NCI-H446 (cell line): ENCODE measurements around the gene GJB6.
"Not testable (repeated sequence)": the region's sequence is repeated elsewhere in the genome, so short reads cannot be mapped to it uniquely, and the experiment has no call there.

Experiments
- DNase-seq, 2 experiments: peaks; one replicate each; lab custom pipeline; 2025; lab: John Stamatoyannopoulos, UW

GJB6 gene

DNA sequence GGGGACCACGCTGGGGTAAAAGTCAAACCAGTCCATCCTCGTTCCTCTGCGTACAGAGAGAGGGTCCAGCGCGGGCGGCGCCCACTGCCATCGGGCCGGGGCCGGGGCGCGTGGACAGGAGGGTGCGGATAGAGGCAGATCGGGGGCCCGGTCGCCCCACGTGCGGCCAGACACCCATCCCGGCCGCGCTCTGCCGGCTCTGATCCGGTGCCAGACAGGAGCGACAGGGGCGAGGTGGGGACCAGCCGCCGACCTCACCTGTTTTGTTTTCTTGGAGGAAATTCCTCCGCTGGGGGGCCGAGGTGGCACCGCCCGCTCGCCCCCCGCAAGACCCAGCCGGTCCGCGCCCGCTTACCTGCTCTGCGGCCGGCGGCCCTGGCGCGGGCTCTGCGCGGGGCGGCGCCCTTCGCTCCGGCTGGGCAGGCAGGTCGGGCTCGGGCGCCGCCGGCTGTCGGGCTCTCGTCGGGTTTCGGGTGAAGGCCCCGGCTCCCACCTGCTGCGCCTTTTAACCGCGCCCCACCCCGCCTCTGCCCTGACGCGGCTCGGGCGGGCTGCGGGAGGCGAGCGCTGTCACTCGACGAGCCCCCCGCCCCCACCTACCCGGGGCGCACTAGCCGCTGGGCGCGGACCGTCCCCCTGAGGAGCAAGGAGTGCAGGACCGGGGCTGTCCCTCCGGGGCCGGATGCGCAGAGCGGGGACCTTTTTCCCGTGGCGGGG is at the start of gene GJB6:
Gene GJB6 (minus strand): TSS at position 481 of the 717 bp plus-strand sequence. CDS start 8,839 bp downstream, outside the sequence.
- no peak for DNase-seq

DNA sequence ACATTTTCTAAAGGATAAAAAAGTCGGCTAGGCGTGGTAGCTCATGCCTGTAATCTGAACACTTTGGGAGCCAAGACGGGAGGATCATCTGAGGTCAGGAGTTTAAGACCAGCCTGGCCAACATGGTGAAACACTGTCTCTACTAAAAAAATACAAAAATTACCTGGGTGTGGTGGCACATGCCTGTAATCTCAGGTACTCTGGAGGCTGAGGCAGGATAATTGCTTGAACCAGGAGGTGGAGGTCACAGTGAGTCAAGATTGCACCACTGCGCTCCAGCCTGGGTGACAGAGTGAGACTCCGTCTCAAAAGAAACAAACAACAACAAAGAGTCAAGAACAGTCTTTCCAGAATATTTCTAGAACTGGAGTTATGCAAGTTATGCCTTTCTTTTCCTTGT is 44.8 kb upstream of the GJB6 start:
- not testable (repeated sequence) for DNase-seq

DNA sequence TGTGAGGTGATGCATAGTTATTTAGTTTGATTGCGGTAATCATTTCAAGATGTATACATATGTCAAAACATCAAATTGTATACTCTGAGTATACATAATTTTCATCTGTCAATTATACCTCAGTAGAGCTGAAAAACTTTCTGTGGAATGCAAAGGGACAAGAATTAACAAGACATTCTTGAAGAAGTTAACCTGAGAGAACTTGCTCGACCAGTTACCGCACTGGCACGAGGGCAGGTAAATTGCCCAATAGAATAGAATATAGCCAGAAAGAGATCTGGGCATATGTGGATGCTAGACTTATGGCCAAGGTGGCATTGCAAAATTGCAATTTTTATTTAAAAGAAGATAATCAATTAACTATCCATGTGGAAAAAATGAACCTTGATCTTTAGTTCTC is 42.3 kb upstream of the GJB6 start:
- DNase-seq: no peak

DNA sequence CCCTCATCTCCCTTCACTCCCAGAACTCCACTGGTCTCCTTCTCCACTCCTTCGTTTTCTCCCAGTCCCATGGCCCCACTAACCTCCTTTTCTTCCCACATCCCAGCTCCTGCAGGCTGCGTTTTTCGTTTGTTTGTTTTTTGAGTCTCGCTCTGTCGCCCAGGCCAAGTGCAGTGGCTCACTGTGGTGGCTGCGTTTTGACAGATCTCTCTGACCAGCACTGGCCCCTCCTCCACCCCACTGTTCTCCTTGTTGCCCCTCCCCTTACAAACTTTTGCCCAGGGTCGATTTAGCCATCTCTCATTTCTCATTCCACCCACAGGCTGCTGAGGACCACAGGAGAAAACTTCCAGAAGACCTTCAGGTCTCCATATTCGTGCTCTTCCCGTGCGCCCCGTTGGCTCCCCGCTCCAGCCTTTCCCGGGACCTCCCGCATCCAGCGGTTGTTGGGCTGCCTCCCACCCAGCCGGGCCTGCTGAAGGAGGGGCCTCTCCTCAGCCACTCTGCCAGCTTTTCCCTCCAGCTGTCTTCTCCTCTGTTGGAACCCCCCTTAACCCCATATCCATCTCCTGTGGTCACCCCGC is 40.6 kb upstream of the GJB6 start:
- no peak for DNase-seq

DNA sequence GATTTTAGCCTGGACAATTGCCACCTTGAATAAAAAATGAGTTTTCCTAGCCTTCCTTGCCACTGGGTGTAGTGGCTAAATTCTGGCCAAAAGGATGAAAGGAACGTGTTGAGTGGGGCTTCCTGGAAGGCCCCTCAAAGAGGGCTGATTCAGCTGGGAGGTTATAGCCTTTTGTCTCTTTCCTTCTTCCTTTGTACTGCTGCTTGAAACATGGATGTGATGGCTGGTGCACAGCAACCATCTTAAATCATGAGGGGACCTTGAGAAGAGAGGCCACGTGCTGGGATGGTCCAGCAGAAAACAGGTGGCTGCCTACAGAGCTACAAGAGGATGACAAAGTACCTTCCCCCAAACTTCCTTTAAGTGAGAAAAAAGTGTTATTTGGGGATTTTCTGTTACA is 40.0 kb upstream of the GJB6 start:
- DNase-seq: no peak

DNA sequence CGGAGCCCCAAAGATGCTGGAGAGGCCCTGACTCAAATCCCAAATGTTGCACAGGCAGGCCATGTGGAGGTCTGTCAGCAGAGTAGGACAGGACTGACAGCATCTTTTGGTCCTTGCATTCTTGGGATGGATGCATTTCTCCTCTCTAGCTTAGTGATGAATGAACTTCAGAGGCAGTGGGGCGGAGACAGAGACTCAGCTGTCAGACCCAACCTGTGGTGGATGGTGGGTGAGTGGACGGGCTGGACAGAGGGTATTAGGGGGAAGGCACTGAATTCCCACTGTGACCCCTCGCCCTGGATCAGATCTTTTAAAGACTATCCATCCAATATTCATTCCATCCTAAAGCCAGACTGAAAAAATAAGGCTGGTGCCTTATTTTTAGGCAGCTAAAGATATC is 39.3 kb upstream of the GJB6 start:
- no peak for DNase-seq

DNA sequence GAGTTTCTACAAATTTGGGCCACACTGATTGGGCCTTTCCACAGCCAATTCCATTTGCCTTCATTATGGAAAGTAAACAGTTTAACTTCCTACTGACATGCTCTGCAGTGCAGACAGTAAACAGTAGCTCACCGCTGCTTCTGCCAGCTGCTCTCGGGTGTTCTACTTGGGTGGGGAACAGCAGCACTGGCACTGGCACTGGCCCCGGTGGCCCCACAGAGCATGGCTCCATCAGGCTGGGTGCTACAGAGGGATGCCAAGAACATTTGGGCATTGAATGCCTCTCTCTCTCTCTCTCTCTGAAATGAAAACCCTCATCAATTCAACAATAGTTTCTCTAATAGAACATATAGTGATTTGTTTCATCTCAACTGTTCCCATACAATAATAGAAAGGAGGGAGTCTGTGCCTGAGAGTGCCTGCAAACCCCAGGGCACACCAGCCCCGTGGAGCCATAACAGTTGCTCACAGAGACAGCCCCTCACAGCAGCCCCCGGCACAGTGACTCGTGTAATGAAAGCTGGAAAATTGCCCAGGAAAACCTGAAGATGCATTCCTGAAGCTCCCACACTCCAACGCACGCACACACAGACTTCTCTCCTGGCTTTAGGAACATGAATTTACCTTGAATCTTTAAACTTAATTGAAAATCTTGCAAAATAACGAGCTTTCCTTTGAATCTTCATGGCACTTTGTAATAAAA is 38.2 kb upstream of the GJB6 start:
- no peak for DNase-seq

DNA sequence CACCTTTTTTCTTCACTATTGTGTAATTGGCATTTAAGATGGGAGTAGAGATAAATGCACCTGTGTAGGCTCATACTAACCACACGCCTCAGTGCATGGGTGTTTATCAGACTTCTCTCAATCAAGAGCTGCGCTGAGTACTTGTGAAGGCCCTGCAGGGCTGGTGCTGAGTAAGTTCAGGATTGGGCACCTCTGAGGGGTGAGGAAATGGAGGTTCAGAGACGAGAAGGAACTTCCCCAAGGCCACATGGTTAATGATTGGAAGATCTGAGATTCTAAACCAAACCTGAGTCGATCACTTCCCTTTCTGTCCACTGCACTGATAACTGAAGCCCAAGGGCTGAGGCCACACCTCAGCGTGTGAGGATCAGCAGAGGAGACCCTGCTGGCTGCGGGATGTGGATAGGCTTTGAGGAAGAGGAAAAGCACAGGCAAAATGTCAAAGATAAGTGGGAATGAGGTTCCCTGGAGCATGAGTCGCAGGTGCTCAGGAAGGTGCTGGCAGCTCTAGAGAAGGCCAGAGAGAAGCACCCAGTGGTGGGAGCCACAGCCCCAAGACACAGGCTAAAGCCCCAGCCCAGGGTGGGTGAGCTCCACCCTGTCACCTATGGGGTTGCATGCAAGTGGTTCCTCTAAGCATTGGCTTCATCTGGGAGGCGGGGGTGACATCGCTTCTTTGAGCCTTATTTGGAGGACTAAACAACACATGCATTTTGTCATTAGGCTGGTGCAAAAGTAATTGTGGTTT is 32.3 kb upstream of the GJB6 start:
- no peak for DNase-seq

DNA sequence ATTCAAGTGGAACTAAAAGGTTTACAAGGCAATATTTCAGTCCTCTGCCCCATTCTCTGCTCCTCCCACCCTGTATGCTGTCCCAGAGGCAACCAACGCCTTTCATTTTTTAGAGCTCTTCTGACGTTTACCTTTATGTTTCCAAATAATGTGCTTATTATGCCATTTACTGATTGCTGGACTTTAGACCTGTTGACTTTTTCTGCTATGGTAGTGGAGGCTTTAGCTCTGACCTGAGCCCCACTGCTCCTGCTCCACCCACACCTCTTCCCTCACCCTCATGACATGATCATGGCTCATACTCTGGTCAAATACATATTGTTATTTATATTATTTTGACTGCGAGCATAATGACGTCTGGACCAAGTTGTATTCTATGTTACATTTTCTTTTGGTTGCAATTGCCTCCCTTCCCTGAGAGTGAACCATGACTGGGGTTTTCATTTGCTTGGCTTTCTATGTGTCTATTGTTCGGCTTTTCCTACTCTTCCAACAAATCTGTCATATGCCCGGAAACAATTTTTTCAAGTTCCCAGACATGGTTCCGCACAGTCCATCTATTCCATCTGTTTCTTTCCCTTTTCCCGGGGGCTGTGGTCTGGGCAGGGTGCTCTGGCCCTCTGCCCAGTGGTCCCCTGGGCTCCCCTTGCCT is 31.4 kb upstream of the GJB6 start:
- no peak for DNase-seq

DNA sequence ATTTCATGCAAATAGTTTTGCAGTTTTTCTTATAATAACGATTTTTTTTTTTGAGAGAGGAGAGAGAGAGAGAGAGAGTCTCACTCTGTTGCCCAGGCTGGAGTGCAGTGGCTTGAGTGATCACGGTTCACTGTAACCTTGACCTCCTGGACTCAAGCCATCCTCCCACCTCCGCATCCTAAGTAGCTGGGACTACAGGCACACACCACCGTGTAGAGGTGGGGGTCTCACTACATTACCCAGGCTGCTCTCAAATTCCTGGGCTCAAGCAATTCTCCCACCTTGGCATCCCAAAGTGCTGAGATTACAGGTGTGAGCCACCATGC is 26.8 kb upstream of the GJB6 start:
- DNase-seq: no peak

DNA sequence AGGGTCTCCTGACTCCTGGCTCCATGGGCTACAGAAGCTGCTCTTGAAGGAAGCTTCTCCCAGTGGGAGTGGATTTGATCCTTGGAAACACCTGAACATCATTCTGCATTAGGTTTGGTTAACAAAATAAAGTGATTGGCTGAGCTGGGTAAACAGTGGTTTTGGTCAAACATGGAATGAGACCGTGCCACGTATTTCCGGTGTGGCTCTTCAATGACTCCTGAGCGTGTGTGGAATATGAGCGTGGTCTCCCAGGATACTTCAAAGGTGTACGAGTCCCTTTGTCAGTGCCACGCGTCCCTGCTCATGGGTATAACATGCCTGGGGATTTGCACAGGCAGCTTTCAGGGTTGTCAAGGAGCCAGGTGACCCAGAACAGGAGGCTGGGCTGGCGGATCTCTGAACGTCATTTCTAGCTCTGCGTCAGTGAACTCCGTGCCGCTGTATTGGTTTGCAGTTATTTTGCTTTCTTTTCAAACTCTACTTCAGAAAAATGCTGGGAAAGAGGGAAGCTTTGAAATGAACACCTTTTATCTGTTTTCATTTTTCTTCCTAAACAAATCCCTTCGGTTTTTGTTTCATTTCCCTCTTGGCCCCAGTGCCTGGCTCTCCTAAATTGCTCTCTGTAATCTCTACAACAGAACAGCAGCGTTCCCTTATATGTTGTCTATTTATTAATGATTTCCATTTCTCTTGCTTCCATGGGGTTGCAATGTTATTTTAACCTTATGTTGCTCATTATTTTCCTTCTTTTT is 26.3 kb upstream of the GJB6 start:
- no peak for DNase-seq

DNA sequence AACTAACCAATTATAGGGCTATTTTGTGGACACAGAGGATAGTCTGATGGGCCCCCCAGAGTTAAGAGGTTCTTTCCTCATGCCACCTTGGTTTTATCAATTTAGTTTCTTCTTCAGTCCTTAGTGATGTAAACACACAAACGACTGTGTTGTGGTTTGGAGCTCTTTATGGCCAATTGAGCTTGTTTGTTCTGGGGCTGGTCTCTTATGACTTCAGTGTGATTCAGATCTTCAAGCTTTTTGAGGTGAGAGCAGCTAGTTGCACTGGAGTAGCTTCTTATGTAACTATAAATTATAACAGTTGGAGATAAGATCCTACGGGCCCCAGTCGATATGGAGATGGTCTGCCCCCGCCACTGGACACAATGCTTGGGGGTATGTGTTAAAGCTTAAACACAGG is 22.0 kb upstream of the GJB6 start:
- DNase-seq: no peak

DNA sequence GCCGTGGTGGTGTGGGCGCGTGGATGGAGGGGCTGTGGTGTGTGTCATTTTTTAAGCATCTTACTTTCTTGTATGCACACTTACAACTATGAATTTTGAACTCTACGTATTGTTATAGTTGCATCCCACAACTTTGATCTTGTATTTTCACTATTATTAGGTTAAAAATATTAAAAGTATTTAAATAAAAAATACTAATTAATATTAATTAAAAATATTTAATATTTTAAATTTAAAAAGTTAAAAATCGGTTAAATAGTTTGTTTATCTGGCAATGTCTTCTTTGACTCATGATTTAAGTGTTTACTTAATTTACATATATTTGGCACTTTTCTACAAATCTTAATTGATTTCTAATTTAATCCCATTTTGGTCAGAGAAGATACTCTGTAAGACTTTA is 17.8 kb upstream of the GJB6 start:
- no peak for DNase-seq

DNA sequence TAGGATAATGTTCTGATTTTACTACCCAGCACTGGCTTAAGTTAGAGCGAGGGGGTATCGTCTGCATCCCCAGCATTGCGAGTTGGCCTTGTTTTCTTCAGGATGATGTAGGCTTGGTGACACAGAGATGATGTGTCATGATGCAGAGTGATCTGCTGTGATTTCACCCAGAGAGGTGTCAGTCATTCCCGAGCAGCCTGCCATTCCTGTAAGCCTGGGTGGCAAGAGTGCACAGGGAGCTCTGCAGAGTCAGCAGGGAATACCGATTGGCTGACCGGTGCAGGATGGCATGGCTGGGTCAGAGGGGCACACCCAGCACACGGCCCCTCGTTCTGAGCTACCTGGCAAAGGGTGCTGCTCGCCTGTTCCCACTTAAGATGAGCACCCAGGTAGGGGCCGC is 15.8 kb upstream of the GJB6 start:
- no peak for DNase-seq

DNA sequence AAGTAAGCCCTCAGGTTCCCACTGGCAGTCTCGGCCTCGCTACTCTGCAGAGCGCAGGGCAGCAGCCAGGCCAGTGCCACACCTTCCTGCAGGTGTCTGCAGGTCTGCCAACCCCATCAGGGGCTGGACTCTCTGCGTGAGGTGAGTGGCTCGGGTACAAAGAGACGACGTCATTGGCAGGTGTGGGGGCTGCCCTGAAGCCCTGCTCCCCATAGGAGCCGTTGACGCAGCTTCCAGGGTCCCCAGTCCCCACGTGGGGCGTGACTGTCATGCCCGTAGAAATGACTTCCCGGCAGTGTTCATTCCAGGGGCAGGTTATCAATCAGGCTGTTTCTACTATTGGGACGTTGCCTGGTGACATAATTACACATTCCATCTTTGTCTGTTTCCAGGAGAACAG is 15.3 kb upstream of the GJB6 start:
- DNase-seq: no peak

DNA sequence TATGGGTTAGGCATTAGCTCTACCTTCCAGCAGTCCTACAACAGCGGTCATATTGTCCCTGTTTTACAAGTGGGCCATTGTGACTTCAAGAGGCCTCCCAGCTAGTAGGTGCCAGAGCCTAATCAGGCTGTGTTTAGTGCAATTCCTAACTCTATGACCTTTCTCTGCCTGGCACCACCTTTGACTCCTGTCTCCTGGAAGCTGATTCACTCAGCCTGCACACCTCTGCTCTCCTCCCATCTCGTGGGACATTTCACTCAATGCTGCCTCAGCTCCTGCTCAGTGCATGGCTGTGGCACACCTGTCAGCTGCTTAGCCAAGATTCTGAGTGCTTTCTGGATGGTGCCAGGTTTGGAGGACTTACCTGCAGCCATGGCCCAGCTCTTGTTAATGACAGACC is 9.5 kb upstream of the GJB6 start:
- DNase-seq: no peak

DNA sequence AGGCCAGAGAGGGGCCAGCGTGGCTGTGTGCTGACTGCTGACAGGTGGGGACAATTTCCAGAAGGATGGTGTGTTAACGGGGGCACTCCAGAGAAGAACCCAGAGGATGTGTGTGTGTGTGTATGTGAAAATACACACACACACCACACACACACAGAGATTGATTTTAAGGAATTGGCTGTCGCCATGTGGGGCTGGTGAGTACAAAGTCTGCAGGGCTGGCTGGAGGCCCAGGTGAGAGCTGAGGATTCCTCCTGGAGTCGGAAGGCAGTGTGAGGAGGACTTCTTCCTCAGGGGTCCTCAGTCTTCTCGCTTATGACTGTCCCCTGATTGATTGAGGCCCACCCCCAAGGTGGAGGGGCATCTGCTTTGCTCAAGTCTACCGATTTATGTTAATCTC is 7.6 kb upstream of the GJB6 start:
- no peak for DNase-seq

DNA sequence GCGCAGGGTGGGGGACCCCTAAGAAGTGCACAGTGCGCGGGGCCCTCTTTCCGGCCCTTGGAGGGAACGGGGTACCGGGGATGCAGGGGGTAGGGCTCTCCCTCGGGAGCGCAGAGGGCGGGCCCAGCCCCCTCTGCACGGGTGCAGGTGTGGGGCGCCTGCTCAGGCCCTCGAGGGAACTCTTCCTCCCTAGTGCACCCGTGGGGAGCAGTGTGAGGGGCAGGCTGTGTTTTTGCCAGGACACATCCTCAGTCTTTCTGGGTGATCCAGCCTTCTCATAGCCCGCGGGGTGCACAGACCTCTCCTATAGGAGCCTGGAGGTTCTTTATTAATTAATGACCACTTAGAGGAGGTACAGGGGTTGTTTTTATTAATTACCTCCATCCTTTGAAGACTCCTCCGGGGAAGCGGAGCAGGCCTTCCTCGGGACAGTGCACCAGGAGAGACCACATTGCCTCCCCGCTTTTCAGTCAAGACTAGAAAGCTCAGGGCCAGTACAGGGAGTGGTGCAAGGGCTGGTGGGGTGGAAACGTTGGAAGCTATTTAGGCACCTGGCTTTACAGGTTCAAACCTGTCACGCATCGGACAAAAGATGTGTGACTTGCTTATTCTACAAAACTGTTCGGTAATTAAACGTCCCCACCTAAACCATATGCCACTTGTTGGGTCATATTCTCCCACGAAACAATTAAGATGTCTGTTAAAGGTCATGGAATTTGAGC is 598 bp upstream of the GJB6 start:
- no peak for DNase-seq

DNA sequence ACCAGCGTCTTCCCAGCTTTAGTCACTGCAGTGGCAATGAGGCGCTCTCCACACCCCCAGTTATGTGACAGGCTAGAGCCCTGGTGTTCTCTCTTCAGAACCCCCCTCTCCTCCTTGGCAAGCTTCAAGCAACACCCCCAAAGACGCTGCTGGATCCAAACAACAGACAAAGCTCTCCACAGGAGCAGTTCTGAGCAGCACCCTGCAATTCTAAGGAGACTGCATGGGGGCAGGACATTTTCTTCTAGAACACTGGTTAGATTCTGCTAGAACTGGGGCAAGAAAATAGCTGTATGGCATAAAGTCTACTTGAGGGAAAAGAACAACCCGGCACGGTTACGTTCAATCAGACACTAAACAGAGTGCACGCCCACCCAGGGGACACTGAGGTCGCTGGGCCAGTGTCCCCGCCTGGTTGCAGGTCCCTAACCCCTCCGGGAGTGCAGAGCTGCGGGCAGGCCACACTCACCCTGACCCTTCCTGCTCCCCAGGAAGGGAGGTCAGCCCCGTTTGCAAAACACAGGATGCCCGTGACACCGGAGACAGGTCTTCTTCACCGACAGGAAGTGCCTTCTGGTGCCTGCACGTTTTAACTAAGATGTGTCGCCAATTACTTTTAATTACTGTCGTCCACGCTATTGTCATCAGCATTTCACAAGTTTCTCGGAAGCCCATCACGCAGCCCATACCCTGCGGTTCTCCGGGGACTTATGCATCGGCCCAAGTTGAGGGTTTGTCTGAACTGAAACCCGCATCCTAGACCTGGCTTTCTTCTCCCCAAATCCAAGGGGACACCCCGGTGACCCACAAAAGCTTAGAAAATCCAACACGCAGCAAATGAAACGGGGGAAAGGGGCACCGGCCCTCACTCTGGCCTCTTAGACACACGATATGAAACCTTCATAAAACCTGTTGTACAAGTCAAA is 943 bp downstream of the GJB6 start:
- DNase-seq: no peak

DNA sequence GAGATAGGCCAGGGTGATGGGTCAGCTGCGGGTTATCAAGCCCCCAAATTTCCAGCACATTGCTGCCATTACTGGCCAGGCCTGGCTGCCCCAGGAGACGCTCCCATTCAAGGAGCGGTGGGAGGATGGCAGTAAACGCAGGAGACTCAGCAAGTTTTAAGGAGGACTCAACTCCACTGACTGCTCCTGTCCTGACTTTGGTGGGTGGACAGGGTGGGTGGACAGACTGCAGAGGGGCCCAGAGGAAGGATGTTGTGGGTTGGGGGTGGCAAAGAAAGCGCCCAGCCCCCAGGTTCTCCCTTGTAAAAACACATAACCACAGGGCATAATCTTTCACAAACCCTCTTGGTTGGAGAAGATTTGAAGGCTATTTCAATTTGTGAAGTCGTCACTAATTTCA is 4.4 kb downstream of the GJB6 start:
- no peak for DNase-seq
